Measurements from ENCODE around the gene AKR1C2. TPM values are rescaled to one million over a fixed set of nuclear protein-coding genes. Genes with fewer than 3 reads are reported as not detected.
"Not testable (repeated sequence)": the region's sequence is repeated elsewhere in the genome, so short reads cannot be mapped to it uniquely, and the experiment has no call there.

Gene AKR1C2
- total and polyA plus RNA-seq, 4 donors, result 44.7 to 121 (median 53.8) TPM

GRCh38 chr10:4941540-4942330, 61.9 kb downstream of the AKR1C2 start:
- Histone ChIP-seq H3K27ac (ENCODE audit: low read depth in 1 of 2, low read length in 2 of 2) (peak overlapping the region; percentile 82 to 94), H3K4me3 (ENCODE audit: low read length in 2 of 2) (no peak overlapping the region), H3K9me3 (ENCODE audit: control insufficient read depth, low read length) (no peaks in the 10 kb centered on the region), H3K4me1 (ENCODE audit: control insufficient read depth in 1 of 2, insufficient read depth in 2 of 2, low read length in 2 of 2) (peaks cover 4 to 5% of the 10 kb centered on the region in 2 donors), H3K36me3 (ENCODE audit: control insufficient read depth in 1 of 2, insufficient read depth in 2 of 2, low read length in 1 of 2) (no peaks in the 10 kb centered on the region), H3K27me3 (ENCODE audit: control insufficient read depth in 1 of 2, insufficient read depth in 2 of 2, low read length in 1 of 2) (no peaks in the 10 kb centered on the region)
- ATAC-seq (ENCODE audit: low FRiP score) (peak; percentile 49), DNase-seq (no peak)
- 28 to 34% methylated on average over 5 of the region's 5 CpGs for WGBS, 2 donors
- intact Hi-C loops (cut with DNase I), result loop anchor here (5.0 to 10.0 kb wide), 2 partner anchors 131 to 133 kb away; no protein-coding TSS in a partner anchor

- WGBS, 2 donors, result 97 to 99% methylated on average over 2 of the region's 2 CpGs
- not testable (repeated sequence) for H3K27me3 ChIP-seq (ENCODE audit: control insufficient read depth in 1 of 2, insufficient read depth in 2 of 2, low read length in 1 of 2); DNase-seq; H3K4me3 ChIP-seq (ENCODE audit: low read length in 2 of 2); ATAC-seq (ENCODE audit: low FRiP score); H3K4me1 ChIP-seq (ENCODE audit: control insufficient read depth in 1 of 2, insufficient read depth in 2 of 2, low read length in 2 of 2); H3K9me3 ChIP-seq (ENCODE audit: control insufficient read depth, low read length); H3K36me3 ChIP-seq (ENCODE audit: control insufficient read depth in 1 of 2, insufficient read depth in 2 of 2, low read length in 1 of 2)
- intact Hi-C loops (cut with DNase I), result loop anchor here (5.0 to 10.0 kb wide), 2 partner anchors 131 to 134 kb away; no protein-coding TSS in a partner anchor
- peak overlapping the region; percentile 82 to 94 for H3K27ac ChIP-seq (ENCODE audit: low read depth in 1 of 2, low read length in 2 of 2)
Observed at GRCh38 chr10:4940909-4941308, 62.7 kb downstream of the AKR1C2 start.

GRCh38 chr10:4940073-4940428, 63.6 kb downstream of the AKR1C2 start:
- H3K9me3 ChIP-seq (ENCODE audit: control insufficient read depth, low read length); ATAC-seq (ENCODE audit: low FRiP score); DNase-seq; H3K4me3 ChIP-seq (ENCODE audit: low read length in 2 of 2); H3K27me3 ChIP-seq (ENCODE audit: control insufficient read depth in 1 of 2, insufficient read depth in 2 of 2, low read length in 1 of 2); H3K4me1 ChIP-seq (ENCODE audit: control insufficient read depth in 1 of 2, insufficient read depth in 2 of 2, low read length in 2 of 2); H3K36me3 ChIP-seq (ENCODE audit: control insufficient read depth in 1 of 2, insufficient read depth in 2 of 2, low read length in 1 of 2); H3K27ac ChIP-seq (ENCODE audit: low read depth in 1 of 2, low read length in 2 of 2): not testable (repeated sequence)
- intact Hi-C loops (cut with DNase I), result loop anchor here (5.0 to 10.0 kb wide), 2 partner anchors 132 to 135 kb away; no protein-coding TSS in a partner anchor
- WGBS, 2 donors, result 88 to 94% methylated on average over 6 of the region's 6 CpGs

- DNase-seq (no peak), ATAC-seq (ENCODE audit: low FRiP score) (no peak)
- Histone ChIP-seq H3K27me3 (ENCODE audit: control insufficient read depth in 1 of 2, insufficient read depth in 2 of 2, low read length in 1 of 2) (no peaks in the 10 kb centered on the region), H3K36me3 (ENCODE audit: control insufficient read depth in 1 of 2, insufficient read depth in 2 of 2, low read length in 1 of 2) (no peaks in the 10 kb centered on the region), H3K4me3 (ENCODE audit: low read length in 2 of 2) (no peak overlapping the region), H3K27ac (ENCODE audit: low read depth in 1 of 2, low read length in 2 of 2) (no peak overlapping the region), H3K4me1 (ENCODE audit: control insufficient read depth in 1 of 2, insufficient read depth in 2 of 2, low read length in 2 of 2) (peaks cover 4 to 5% of the 10 kb centered on the region in 2 donors), H3K9me3 (ENCODE audit: control insufficient read depth, low read length) (no peaks in the 10 kb centered on the region)
- 71 to 79% methylated on average over 7 of the region's 7 CpGs for WGBS, 2 donors
- intact Hi-C loops (cut with DNase I), result loop anchor here (5.0 to 10.0 kb wide), 3 partner anchors 87 to 135 kb away; no protein-coding TSS in a partner anchor
Observed at GRCh38 chr10:4939224-4940072, 64.2 kb downstream of the AKR1C2 start.

Other genes starting within 250 kb of the AKR1C2 start
- 10 to 100 TPM; 11.0 to 20.8 TPM for gene AKR1E2, start 177.7 kb downstream of the AKR1C2 start, total RNA-seq
- gene AKR1E2, start 177.7 kb downstream of the AKR1C2 start, polyA plus RNA-seq, result 1 to 10 TPM; 4.9 to 5.0 TPM
- gene AKR1C1, start 40.4 kb downstream of the AKR1C2 start, total RNA-seq, result 10 to 100 TPM; 33.6 to 79.0 TPM
- 100 to 1,000 TPM; 100 to 311 TPM for gene AKR1C1, start 40.4 kb downstream of the AKR1C2 start, polyA plus RNA-seq
- gene AKR1C3, start 90.6 kb upstream of the AKR1C2 start, total RNA-seq, result 10 to 100 TPM; 36.2 to 98.8 TPM
- 100 to 1,000 TPM; 153 to 180 TPM for gene AKR1C3, start 90.6 kb upstream of the AKR1C2 start, polyA plus RNA-seq
- under 1 TPM in 1 of 2 donors, not detected in 1; 0.30 TPM for gene AKR1C8, start 181.3 kb upstream of the AKR1C2 start, total RNA-seq
- gene AKR1C8, start 181.3 kb upstream of the AKR1C2 start, polyA plus RNA-seq, result not detected
- not detected for gene AKR1C4, start 193.0 kb upstream of the AKR1C2 start, total RNA-seq
- gene AKR1C4, start 193.0 kb upstream of the AKR1C2 start, polyA plus RNA-seq, result not detected